Activated effector memory CD4-positive, alpha-beta T cell treated with anti-CD3 and anti-CD28 coated beads, Interleukin-2, amount 50 U/mL, for 16 hours (primary cell): ENCODE results near the gene ELOVL1.
"Not testable (repeated sequence)": the region's sequence is repeated elsewhere in the genome, so short reads cannot be mapped to it uniquely, and the experiment has no call there.

Experiments used
- DNase-seq: peaks from one replicate; pipeline ENCODE4 v3.0.0-alpha.2; 2020

Gene ELOVL1

DNA sequence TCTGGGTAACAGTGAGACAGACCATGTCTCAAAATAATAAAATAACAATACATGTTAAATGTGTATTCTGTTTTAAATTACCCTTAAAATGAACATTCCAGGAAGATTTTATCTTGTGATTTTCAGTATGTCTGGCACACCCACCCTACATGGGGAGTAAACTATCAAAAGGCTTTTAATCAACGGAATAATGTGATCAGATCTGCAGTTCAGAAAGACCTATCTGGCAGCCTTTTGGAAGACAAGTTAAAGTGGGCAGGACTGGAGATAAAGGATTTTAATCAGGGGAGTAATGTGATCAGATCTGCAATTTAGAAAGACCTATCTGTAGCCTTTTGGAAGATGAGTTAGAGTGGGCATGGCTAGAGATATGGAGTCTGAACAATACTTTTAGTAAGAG is 11.7 kb upstream of the ELOVL1 start:
- no peak for DNase-seq

DNA sequence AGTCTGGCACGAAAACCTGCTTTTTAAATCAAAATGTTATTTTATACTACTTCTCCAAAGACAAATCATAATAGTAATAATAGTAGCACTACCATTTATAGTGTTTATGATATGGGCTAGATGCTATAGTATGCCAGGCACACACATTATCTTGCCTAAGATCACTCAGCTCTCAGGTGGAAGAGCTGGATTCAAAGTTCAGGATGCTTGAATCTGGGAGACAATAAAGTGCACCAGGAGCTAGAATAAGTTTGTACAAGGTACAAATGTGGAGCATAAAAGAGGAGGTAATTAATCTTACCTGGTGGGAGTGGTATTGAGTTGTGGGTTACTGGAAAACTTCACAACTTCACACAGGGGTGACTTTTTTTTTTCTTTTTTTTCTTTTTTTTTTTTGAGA is 10.0 kb upstream of the ELOVL1 start:
- no peak for DNase-seq

DNA sequence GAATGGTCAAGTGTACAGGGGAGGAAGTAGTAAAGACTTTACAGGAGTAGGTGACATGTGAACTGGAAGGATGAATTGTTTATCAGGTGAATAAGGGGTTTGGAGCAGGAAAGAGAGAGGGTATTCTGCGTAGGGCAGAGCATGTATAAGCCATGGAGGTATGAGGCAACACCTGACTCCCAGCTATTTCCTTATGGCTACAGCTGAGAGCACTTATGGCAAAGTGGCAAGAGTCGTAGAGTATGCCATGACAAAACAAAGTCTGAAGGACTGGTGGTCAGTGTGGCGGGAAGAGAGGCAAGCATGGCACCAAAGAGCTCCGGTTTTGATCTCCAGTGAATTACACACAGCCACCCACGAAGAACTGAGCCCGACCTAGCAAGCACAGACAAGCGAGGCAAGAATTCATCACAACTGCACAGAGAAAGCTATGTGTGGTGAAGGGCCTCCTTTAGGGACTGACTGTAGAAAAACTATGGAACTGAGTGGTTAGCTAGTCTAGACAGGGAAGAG is 9.0 kb upstream of the ELOVL1 start:
- no peak for DNase-seq

DNA sequence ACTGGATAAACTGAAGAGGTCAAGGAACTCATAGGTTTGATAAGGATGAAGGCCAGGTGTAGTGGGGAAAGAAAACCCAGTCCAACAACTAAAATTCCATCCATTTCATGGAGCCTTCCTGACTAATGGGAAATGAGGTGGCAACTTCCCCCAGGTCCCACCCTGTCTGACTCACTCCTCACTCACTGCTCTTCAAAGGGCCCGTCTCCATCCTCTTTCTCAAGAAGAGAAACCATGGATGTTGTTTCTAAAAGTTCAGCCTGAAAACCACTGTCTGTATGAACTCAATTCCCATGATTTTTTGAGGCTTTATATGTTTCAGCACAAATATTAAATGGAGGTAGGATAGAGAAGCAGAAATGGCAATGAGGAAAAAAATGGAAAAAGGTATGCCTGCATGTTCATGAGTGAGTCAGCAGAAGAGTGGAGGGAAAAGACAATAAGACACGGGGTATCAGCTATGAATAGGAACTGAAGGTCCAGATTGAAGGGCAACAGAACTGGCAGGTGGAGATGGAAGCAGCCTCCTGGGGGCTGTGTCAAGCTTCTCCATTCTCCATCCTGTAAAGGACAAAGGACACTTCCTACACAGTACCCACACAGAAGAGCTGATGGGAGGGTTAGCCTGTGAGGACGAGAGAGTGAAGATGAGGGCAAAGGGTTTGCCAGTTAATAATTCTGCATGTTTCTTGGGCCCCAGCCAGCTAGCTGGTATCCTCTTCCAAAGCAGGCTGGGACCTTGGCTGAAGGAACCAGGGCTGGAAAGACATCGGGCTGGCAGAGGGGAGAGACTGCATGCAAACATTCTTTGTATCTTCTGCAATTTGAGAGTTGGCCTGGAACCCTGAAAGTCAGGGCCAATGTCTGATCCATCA is 5.5 kb upstream of the ELOVL1 start:
- DNase-seq = no peak

DNA sequence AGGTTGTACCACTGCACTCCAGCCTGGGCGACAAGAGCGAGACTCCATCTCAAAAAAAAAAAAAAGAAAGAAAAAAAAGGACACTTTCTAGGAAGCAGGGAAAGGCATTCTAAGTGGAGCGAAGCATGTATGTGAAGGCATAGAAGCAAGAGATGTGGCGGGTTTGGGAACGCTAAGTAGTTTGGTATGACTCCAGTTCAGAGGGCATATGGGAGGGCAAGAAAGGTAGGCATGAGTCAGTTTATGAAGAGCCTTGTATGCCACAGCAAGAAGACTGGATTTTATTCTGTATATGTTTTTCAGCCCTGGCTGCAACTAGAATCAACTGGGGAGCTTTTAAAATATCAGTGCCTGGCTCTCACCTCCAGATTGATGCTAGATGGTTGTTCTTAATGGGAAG is 4.4 kb upstream of the ELOVL1 start:
- no peak for DNase-seq

DNA sequence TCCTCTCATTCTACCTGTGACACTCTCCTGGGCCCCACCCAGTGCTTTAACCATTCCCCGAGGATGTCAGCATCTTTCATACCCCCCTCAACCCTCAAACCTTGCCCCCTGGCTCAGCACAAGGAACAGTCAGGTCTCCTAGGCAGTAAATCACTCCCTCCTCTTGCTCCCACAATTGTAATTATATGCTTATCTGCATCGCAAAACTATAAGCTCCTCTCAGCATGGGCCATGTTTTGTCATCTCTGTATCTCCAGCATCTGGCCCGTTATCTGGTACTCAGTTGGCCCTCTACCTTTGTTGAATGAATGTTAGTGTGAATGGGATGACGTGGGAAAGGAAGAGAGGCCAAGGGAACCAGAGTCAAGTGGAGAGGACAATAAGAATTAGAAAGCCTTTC is 2.8 kb upstream of the ELOVL1 start:
- DNase-seq = no peak

DNA sequence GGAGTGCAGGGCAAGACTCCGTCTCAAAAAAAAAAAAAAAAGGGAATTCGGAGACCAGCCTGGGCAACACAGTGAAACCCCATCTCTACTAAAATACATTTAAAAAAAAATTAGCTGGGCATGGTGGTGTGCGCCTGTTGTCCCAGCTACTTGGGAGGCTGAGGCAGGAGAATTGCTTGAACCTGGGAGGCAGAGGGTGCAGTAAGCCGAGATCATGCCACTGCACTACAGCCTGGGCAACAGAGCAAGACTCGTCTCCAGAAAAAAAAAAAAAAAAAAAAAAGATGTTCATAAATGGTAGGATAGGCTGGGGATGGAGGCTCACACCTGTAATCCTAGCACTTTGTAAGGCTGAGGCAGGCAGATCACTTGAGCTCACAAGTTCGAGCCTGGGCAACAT is 2.0 kb upstream of the ELOVL1 start:
- DNase-seq = not testable (repeated sequence)

DNA sequence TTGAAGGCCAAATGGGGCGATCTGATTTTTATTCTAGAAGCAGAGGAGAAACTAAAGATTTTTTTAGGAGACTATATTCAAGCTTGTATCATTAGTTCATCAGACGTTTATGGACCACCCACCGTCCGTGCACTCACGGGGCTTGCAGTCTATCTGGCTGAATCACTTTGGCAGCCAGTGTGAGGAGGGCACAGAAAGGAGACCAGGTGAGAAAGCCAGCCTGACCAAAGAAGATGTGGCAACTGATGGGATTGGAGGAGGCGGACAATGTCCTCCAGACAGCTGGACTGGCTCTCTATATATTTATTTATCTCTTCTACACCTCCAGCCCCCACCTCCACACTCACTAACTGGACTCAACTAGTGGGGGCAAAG is 822 bp upstream of the ELOVL1 start:
- DNase-seq = no peak

DNA sequence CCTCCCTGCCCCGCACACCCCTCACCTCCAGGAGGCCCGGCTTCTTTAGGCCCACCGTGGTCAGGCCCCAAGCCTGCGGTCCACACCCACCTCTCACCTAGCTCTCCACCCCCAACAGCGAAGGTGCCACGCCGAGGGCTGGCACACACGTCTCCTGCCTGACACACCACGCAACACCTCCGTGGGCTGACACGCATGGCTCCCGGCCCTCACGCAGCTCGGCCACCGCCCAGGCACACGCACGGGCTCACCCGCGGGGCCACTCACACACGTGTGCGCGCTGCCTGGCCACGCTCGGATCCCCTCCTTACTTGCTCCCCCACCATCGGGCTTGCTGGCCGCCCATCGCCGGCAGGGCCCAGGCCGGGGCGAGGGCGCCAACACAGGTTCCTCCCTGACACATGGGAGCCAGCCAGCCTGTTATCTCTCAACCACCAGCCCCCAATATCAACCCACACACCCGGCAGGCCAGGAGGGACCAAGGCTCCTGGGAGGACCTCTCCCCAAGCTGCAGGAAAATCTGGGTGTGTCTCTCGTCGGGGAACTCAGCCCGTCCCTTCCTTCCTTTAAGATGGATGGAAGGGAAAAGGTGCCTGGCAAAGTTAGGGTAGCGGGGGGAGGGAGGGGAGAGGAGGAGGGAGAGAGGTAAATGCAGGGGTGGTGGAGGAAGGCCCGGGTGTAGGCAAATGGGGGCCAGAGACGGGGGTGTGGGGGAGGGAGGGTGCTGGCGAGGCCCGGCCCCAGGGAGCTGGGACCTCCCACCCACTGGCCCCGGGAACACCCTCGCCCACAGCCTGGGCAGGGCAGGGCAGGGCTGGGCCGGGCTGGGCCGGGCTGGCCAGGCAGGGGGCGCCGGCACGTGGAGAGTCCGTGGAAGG is 546 bp downstream of the ELOVL1 start:
- peak; percentile 80 for DNase-seq

DNA sequence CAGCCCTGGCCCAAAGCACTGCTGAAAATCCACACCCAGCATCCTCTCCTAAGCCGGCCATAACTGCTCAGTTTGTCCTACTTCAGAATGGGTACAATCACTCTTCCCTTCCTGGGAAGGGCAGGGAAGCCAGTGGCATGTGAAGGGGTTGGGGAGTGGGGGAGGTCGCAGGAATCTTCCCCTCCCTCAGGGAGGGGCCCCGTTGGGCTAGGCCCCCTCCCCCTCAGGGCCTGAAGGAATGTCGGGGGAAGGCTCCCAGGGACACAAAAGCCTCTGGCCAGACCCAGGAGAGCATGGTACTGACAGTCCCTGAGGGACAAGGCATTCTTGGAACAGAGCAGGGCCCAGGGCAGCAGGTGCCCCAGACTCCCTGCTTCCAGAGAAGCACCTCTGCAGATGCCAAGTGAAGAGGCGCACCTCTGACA is 1.2 kb downstream of the ELOVL1 start:
- DNase-seq = no peak

DNA sequence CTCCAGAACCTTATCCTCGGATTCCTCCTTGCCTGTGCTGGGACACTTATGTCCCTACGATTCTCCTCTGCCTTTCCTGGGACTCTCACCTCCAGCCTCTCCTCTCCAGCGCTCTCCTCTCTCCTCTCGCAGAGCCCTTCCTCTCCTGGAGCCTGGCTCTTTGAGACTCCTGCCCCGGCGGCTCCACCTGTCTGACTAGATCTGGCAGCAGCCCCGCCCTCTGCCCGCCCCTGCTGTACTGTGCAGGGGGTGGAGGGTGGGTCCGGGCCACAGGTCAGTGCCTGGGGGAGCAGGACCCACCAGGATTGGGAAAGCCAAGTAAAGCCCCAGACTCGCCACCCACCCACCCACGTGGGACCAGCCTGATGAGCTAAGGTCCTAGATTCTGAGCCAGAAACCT is 1.6 kb downstream of the ELOVL1 start:
- DNase-seq = peak; percentile 66

DNA sequence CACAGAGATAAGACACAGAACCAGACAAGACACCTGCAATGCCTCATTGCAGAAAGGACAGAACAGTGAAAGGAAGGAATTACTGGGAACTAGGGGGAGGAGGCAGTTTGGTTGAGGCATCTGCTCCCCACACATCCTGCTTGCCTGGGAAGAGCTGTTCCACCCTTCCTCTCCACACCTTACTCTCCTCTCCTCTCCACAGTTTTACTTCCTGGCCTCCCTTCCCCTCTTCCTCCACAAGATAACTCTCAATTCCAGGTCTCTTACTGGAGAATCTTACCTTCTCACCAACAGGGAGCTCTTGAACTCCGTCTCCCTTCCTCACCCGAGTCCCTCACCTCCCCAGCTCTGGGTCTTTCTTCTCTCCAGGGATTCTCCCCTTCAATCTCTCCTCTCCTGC is 2.1 kb downstream of the ELOVL1 start:
- DNase-seq = no peak

DNA sequence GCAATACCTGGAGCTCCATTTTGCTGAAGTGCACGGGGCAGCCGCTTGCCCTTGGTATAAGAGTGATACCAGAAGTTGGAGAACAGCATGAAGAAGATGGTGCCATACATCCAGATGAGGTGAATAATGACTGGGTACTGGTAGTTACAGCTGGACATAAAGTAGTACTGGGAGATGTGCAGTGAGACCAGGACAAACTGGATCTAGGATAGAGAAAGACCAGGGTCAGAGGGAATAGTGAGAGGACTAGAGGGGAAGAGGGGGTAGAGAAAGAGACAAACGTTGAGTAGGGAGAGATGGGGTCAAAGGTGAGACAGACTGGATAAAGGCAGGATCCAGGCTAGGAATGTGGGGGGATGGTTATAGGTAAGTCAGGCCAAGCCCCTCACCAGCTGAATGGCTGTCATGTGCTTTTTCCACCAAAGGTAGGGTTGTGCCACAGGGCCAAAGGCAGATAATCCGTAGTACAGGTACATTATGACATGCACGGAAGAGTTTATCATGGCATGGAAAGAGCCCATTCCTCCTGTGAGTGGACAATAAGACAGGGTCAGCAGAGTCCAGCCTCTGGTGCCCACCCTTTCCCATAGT is 3.8 kb downstream of the ELOVL1 start:
- DNase-seq = no peak

DNA sequence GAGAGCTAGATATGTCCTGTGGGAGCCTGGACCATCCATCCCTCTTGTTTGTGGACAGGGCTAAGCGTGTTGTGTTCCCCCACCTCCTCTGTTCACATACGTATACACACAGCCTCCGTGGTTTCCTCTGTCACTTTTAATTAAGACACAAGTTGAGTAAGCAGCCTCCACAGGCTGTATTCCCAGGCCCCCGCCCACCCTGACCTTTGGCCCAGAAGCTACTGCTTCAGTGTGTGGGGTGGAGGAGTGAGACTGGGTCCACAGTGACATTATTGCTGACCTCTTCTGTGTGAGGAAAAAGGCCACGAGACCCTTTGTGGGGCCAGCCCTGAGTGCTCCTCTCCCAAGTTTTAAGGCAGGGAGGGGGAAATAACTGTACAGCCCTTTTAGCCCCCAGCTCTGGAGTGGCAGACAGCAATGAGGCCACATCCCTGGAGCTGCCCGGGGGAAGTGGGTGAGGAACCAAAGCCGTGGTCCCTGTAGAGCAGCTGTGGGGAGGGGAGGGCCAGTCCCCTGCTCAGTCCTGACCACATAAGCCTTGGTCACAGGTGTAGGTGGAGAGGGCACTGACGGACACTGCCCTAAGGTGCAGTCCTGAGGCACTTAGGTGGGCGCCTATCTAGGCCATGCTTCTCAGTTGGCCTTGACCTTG is 4.4 kb downstream of the ELOVL1 start:
- DNase-seq = no peak

DNA sequence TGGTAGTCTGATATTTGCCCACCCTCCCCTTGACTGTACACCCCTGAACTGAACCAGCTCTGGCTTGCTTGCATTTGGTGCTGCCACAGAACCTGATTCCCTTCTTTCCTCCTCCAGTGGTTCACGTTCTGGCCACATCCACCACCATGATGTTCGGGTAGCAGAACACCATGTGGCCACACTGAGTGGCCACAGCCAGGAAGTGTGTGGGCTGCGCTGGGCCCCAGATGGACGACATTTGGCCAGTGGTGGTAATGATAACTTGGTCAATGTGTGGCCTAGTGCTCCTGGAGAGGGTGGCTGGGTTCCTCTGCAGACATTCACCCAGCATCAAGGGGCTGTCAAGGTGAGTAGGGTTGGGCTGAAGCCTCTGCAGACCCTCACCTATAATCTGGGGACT is 7.2 kb downstream of the ELOVL1 start:
- DNase-seq = no peak

DNA sequence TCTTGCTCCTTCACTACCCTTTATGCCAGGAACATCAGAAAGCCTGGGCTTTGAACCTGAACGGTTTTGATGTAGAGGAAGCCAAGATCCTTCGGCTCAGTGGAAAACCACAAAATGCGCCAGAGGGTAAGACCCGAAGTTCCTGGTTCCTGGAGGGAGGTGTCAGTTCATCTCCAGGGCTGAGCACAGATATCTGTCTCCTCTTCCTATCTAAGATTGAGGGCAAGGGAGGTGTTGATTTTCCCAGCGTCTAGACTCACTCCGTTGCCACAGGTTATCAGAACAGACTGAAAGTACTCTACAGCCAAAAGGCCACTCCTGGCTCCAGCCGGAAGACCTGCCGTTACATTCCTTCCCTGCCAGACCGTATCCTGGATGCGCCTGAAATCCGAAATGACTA is 8.1 kb downstream of the ELOVL1 start:
- DNase-seq = no peak

DNA sequence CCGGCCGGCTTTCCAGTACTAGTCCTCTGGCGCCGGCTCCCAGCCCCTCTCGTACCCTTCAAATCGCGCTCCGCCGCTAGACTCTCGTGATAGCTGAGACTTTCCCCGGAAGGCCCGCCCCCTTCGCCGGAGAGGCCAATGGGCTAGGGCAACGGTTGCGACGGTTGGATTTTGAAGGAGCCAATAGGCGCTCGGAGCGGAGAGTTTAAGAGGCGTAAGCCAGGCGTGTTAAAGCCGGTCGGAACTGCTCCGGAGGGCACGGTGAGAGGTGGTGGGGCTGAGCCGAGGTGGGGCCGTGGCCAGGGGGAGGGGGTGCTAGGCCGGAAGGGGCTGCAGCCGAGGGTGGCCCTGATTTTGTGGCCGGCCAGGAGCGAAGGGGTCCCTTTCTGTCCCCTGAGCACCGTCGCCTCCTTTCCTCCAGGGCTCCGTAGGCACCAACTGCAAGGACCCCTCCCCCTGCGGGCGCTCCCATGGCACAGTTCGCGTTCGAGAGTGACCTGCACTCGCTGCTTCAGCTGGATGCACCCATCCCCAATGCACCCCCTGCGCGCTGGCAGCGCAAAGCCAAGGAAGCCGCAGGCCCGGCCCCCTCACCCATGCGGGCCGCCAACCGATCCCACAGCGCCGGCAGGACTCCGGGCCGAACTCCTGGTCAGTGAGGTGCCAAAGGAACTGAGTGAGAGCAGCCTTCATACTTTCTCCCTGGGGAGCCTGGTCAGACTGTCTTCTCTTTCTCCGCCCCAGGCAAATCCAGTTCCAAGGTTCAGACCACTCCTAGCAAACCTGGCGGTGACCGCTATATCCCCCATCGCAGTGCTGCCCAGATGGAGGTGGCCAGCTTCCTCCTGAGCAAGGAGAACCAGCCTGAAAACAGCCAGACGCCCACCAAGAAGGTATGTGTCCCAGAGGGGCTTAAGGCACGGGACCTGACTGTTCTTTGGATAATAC is 8.8 kb downstream of the ELOVL1 start, which contains the start of gene CDC20:
Gene CDC20 (plus strand): TSS at position 236 of the 948 bp plus-strand sequence. CDS start 235 bp downstream, at position 471.
- peak; percentile 99 for DNase-seq

DNA sequence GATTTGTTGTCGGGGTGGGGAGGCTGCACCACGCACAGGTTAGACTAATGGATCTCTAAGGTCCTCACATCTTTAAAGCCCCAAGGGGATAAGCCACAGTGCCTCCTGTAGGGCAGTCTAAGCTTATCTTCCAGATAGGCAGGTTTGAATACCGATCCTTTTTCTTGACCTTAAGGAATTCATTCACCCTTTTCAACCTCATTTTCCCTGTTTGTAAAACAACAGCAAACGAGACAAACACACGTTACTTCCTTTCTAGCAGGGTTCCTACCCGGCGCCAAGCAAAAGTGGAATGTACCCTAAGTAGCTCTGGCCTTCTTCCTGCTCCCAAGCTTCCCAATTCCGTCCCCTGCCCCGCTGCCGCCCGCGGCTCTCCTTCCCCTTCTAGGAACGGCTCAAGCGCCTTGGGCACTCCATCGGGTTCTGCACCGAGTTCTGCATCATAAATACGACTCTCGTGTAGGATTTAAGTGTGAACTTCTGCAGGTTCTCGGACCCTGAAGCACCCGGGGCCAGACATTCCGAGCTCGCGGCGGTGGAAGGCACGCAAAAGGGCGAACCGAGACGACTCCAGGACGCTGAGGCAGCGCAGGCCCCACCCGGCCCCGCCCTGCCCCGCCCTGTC is 9.6 kb downstream of the ELOVL1 start:
- no peak for DNase-seq

DNA sequence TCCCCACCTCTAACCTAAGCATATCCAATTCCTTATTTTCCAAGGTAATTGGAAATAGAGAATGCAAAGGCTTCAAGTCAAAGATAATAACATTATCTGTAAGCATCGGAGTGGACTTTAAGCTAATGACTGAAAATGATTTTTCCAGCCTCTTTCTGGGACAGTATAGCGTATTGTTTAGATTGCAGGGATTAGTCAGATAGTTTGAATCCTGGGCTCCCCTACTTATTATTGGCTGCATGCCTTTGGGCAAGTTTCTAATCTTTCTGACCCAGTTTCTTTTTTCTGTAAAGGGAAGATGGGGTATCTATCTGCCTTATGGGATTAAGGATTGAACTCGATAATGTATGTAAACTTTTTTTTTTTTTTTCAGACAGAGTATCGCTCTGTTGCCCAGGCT is 10.6 kb downstream of the ELOVL1 start:
- no peak for DNase-seq

DNA sequence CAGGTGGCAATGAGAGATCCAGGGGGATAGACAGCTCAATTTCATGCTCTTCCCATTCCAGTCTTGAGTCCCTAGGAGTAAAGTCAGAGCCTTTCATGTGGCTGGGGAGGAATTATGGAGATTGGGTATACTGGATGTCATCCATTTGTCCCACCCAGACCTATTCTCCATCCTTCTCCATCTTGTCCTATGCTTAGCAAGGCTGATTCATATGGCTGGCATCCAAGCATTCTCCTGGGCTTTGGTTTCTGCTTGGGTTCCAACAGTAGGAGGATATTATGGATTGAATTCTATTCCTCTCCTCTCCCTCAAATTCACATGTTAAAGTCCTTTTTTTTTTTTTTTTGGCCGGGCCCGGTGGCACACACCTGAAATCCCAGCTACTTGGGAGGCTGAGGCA is 12.9 kb downstream of the ELOVL1 start:
- no peak for DNase-seq

DNA sequence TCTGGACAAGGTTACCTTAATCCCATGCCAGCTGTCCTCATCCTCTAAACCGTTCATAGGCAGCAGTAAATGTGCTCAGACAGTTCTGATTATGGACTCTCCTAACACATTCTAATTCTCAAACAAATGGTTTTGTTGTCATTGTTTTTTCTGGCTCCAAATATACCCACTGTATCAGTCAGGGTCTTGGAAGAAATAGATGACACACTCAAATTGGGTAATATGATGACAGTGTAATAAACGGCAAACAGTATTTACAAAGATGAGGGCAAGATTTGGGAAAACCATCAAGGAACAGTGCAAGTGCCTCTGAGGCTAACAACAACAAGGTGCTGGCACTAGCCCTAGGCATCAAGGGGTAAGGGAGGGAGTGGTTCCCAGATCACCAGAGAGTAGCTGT is 13.3 kb downstream of the ELOVL1 start:
- DNase-seq = no peak
